H9 (cell line): ENCODE measurements around the gene SLC6A3. TPM values are rescaled to one million over a fixed set of nuclear protein-coding genes. Genes with fewer than 3 reads are reported as not detected.

Experiments
- DNase-seq: peaks from one replicate; pipeline ENCODE4 v3.0.0-alpha.2; 2017
- H2AFZ ChIP-seq: one replicate; pipeline ENCODE4 v1.6.1; 2013; ENCODE audit warnings: mild to moderate bottlenecking, low read length, control low read depth, moderate library complexity
- H2AK5ac ChIP-seq: 2 replicates; pipeline ENCODE4 v1.6.1; 2013; ENCODE audit warnings: low read length, control low read depth, mixed read lengths; ENCODE audit not compliant: insufficient read length
- H2BK120ac ChIP-seq: one replicate; pipeline ENCODE4 v1.6.1; 2013; ENCODE audit warnings: low read depth, mild to moderate bottlenecking, low read length, control low read depth, inconsistent platforms; ENCODE audit not compliant: poor library complexity, severe bottlenecking
- H2BK12ac ChIP-seq: 2 replicates; pipeline ENCODE4 v1.6.1; 2013; ENCODE audit warnings: low read length, control low read depth, mixed read lengths, low read depth; ENCODE audit not compliant: insufficient read length
- H2BK15ac ChIP-seq: 2 replicates; pipeline ENCODE4 v1.6.1; 2013; ENCODE audit warnings: low read depth, low read length, control low read depth
- H2BK20ac ChIP-seq: one replicate; pipeline ENCODE4 v1.6.1; 2013; ENCODE audit warnings: low read depth, mild to moderate bottlenecking, low read length, control low read depth, inconsistent platforms; ENCODE audit not compliant: poor library complexity, severe bottlenecking
- H2BK5ac ChIP-seq: 2 replicates; pipeline ENCODE4 v1.6.1; 2013; ENCODE audit warnings: low read length, control low read depth, mixed read lengths; ENCODE audit not compliant: insufficient read length
- H3K14ac ChIP-seq: 2 replicates; pipeline ENCODE4 v1.6.1; 2013; ENCODE audit warnings: low read length, control low read depth; ENCODE audit not compliant: insufficient read depth
- H3K18ac ChIP-seq: 2 replicates; pipeline ENCODE4 v1.6.1; 2013; ENCODE audit warnings: low read depth, mild to moderate bottlenecking, mixed read lengths, low read length, control low read depth; ENCODE audit not compliant: insufficient read length
- H3K23ac ChIP-seq: 2 replicates; pipeline ENCODE4 v1.6.1; 2013; ENCODE audit warnings: low read length, control low read depth, mixed read lengths, low read depth; ENCODE audit not compliant: insufficient read length
- H3K23me2 ChIP-seq: 2 replicates; pipeline ENCODE4 v1.6.1; 2013; ENCODE audit warnings: low read depth, mild to moderate bottlenecking, mixed read lengths, low read length, control low read depth; ENCODE audit not compliant: insufficient read length, poor library complexity, severe bottlenecking
- H3K27ac ChIP-seq: 2 replicates; pipeline ENCODE4 v1.5.1; 2013; ENCODE audit warnings: low read length, control low read depth, mixed read lengths, low read depth; ENCODE audit not compliant: insufficient read length
- H3K27me3 ChIP-seq: 2 replicates; pipeline ENCODE4 v1.6.1; 2013; ENCODE audit warnings: low read length, control low read depth, inconsistent platforms; ENCODE audit not compliant: insufficient read depth
- H3K4ac ChIP-seq: 2 replicates; pipeline ENCODE4 v1.6.1; 2013; ENCODE audit warnings: low read depth, mild to moderate bottlenecking, control low read depth, inconsistent platforms, low read length, moderate library complexity
- H3K4me1 ChIP-seq: 2 replicates; pipeline ENCODE4 v1.6.1; 2013; ENCODE audit warnings: low read length, control low read depth, inconsistent platforms; ENCODE audit not compliant: insufficient read depth
- H3K4me2 ChIP-seq: 2 replicates; pipeline ENCODE4 v1.6.1; 2013; ENCODE audit warnings: low read length, control low read depth, mixed read lengths; ENCODE audit not compliant: insufficient read length, insufficient read depth
- H3K56ac ChIP-seq: 2 replicates; pipeline ENCODE4 v1.6.1; 2013; ENCODE audit warnings: low read depth, mild to moderate bottlenecking, mixed read lengths, low read length, control low read depth; ENCODE audit not compliant: insufficient read length
- H3K79me1 ChIP-seq: 2 replicates; pipeline ENCODE4 v1.6.1; 2013; ENCODE audit warnings: low read depth, mild to moderate bottlenecking, moderate library complexity, low read length, control low read depth, inconsistent platforms; ENCODE audit not compliant: insufficient read depth, poor library complexity, severe bottlenecking
- H3K79me2 ChIP-seq: 2 replicates; pipeline ENCODE4 v1.6.1; 2013; ENCODE audit warnings: low read length, control low read depth, inconsistent platforms; ENCODE audit not compliant: insufficient read depth
- H3K9ac ChIP-seq: 2 replicates; pipeline ENCODE4 v1.6.1; 2013; ENCODE audit warnings: low read length, control low read depth, mixed read lengths; ENCODE audit not compliant: insufficient read length; ENCODE audit errors: extremely low read depth
- H3K9me3 ChIP-seq: one replicate; pipeline ENCODE4 v1.6.1; 2013; ENCODE audit warnings: low read depth, low read length, inconsistent platforms; ENCODE audit not compliant: control insufficient read depth
- H3T11ph ChIP-seq: one replicate; pipeline ENCODE4 v1.6.1; 2013; ENCODE audit warnings: mild to moderate bottlenecking, low read length, control low read depth, inconsistent platforms
- H4K20me1 ChIP-seq: one replicate; pipeline ENCODE4 v1.6.1; 2013; ENCODE audit not compliant: control insufficient read depth, insufficient read length, insufficient read depth
- H4K5ac ChIP-seq: 2 replicates; pipeline ENCODE4 v1.6.1; 2013; ENCODE audit warnings: low read depth, mild to moderate bottlenecking, mixed read lengths, low read length, control low read depth; ENCODE audit not compliant: insufficient read length
- H4K8ac ChIP-seq: replicated peaks from 2 replicates; pipeline ENCODE4 v1.6.1; 2013; ENCODE audit warnings: low read length, control low read depth, mixed read lengths, low read depth; ENCODE audit not compliant: insufficient read length
- H4K91ac ChIP-seq: 2 replicates; pipeline ENCODE4 v1.6.1; 2013; ENCODE audit warnings: low read depth, mild to moderate bottlenecking, moderate library complexity, mixed read lengths, low read length, control low read depth; ENCODE audit not compliant: insufficient read length
- H3K27ac Mint-ChIP-seq, 3 experiments: 2 replicates in 2 of 3; 3 replicates in 1 of 3; pipeline ENCODE4 v1.8.0; 2020 to 2021; ENCODE audit warnings: mixed read lengths in 3 of 3, mild to moderate bottlenecking in 1 of 3, moderate library complexity in 1 of 3
- H3K27me3 Mint-ChIP-seq: 2 replicates; pipeline ENCODE4 v1.8.0; 2021; ENCODE audit warnings: low read depth, mild to moderate bottlenecking, moderate library complexity, mixed read lengths
- H3K36me3 Mint-ChIP-seq, 3 experiments: 2 replicates in 2 of 3; 3 replicates in 1 of 3; pipeline ENCODE4 v1.8.0; 2020 to 2021; ENCODE audit warnings: low read depth in 3 of 3, mixed read lengths in 3 of 3; ENCODE audit not compliant: insufficient read depth in 1 of 3
- H3K4me1 Mint-ChIP-seq, 2 experiments: 2 replicates each; pipeline ENCODE4 v1.8.0; 2020; ENCODE audit warnings: mixed read lengths in 2 of 2
- H3K4me3 Mint-ChIP-seq, 2 experiments: 2 replicates in 1 of 2; 3 replicates in 1 of 2; pipeline ENCODE4 v1.8.0; 2020 to 2021; ENCODE audit warnings: mild to moderate bottlenecking in 2 of 2, mixed read lengths in 2 of 2, moderate library complexity in 1 of 2
- H3K9me3 Mint-ChIP-seq, 2 experiments: 2 replicates in 1 of 2; 3 replicates in 1 of 2; pipeline ENCODE4 v1.8.0; 2020; ENCODE audit warnings: mild to moderate bottlenecking in 2 of 2, mixed read lengths in 2 of 2, moderate library complexity in 1 of 2
- WGBS: extraction: QIAGEN DNeasy Blood & Tissue Kit; methylation state at CpG from one replicate; pipeline ENCODE4 v1.1.7; 2013; ENCODE audit warnings: missing lambda C conversion rate, low lambda C conversion rate, mixed read lengths; ENCODE audit not compliant: insufficient read length; ENCODE audit errors: extremely low coverage; 5-methylcytosine and 5-hydroxymethylcytosine counted together
- total RNA-seq: library from RNA; stranded (reverse); gene quantifications from 2 replicates; pipeline ENCODE4 v1.2.1, GENCODE V29; 2021
- TF ChIP-seq, protein P1 (sequence below): fragments of 200-600 bp; sonication (generic); conservative IDR thresholded peaks from 3 replicates; pipeline ENCODE4 v1.8.0; 2021; ENCODE audit warnings: antibody characterized with exemption, mild to moderate bottlenecking

Gene SLC6A3
- total RNA-seq, 1 experiment from 2014 or later, result 0.61 TPM

DNA sequence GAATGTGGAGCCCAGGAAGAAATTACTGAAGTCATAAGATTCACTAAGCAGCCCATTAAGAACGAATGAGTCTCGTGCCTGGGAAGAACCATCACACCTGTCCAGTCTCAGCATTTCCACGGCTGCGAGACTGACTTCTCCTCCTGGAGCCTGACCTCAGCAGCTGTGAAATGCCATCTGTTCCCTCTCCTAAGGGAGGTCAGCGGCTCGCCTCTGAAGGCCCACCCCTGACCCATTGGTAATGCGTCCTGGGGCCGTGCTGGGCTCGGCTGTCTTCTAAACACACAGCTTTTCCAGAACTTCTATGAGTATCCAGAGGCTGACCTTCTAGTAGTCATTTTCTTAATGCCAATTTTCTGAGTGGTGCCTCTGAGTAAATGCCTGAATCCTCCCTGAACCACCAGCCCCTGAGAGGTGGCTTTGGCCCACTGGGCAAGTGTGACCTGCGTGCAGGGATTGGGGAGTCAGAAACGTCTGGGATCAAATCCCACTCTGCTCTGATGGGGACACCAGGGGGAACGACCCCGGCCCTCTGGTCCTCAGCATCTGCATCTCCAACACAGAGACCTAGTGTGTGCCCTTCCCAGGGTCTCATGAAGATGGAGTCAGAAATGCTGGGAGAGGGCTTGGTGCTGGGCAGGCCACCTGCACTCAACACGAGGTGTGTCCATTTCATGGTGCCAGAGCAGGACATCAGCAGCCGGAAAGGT, 5.7 kb downstream of the SLC6A3 start:
- peaks cover 80% of the 10 kb centered on the region for H3K27me3 Mint-ChIP-seq

More for the DNA sequence above, 5.7 kb downstream of the SLC6A3 start:
- WGBS, result no CpG with 5 or more reads among the region's 15 CpGs
- no peak overlapping the region for H3K4me2 ChIP-seq
- H3K14ac ChIP-seq, result no peak overlapping the region
- TF ChIP-seq, protein P1, sequence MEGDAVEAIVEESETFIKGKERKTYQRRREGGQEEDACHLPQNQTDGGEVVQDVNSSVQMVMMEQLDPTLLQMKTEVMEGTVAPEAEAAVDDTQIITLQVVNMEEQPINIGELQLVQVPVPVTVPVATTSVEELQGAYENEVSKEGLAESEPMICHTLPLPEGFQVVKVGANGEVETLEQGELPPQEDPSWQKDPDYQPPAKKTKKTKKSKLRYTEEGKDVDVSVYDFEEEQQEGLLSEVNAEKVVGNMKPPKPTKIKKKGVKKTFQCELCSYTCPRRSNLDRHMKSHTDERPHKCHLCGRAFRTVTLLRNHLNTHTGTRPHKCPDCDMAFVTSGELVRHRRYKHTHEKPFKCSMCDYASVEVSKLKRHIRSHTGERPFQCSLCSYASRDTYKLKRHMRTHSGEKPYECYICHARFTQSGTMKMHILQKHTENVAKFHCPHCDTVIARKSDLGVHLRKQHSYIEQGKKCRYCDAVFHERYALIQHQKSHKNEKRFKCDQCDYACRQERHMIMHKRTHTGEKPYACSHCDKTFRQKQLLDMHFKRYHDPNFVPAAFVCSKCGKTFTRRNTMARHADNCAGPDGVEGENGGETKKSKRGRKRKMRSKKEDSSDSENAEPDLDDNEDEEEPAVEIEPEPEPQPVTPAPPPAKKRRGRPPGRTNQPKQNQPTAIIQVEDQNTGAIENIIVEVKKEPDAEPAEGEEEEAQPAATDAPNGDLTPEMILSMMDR, result no peak
- no peak overlapping the region for H3T11ph ChIP-seq
- H2BK15ac ChIP-seq, result no peak overlapping the region
- no peak overlapping the region for H2BK20ac ChIP-seq
- Mint-ChIP-seq H3K36me3 (no peaks in the 10 kb centered on the region; a peak in 2 of 7 replicates), H3K4me1 (peaks cover 7 to 8% of the 10 kb centered on the region in 2 experiments), H3K4me3 (no peak overlapping the region), H3K9me3 (peaks cover 4 to 6% of the 10 kb centered on the region in 2 experiments; a peak in 3 of 5 replicates), H3K27ac (no peak overlapping the region)
- no peak for DNase-seq
- no peak overlapping the region for H2BK12ac ChIP-seq
- H4K5ac ChIP-seq, result no peak overlapping the region
- H3K23ac ChIP-seq, result no peak overlapping the region
- H3K27me3 ChIP-seq, result peaks cover 18% of the 10 kb centered on the region
- no peak overlapping the region for H4K91ac ChIP-seq
- no peak overlapping the region for H3K18ac ChIP-seq
- H2BK5ac ChIP-seq, result no peak overlapping the region
- no peaks in the 10 kb centered on the region for H3K79me1 ChIP-seq
- no peak overlapping the region for H4K8ac ChIP-seq
- H2AK5ac ChIP-seq, result no peak overlapping the region
- no peak overlapping the region for H3K56ac ChIP-seq
- H2AFZ ChIP-seq, result no peak overlapping the region
- no peaks in the 10 kb centered on the region for H3K9me3 ChIP-seq
- no peaks in the 10 kb centered on the region for H4K20me1 ChIP-seq
- no peaks in the 10 kb centered on the region for H3K23me2 ChIP-seq
- no peaks in the 10 kb centered on the region for H3K79me2 ChIP-seq
- no peak overlapping the region for H3K9ac ChIP-seq
- H3K4ac ChIP-seq, result no peak overlapping the region
- no peaks in the 10 kb centered on the region for H3K4me1 ChIP-seq
- no peak overlapping the region for H3K27ac ChIP-seq
- no peak overlapping the region for H2BK120ac ChIP-seq
